PFSK-1 (cell line): ENCODE results near the gene ST8SIA6.

Experiments
- FOXP2 ChIP-seq: optimal IDR thresholded peaks from 2 replicates; pipeline ENCODE3; 2011; ENCODE audit warnings: borderline replicate concordance, control low read depth, inconsistent platforms; ENCODE audit not compliant: insufficient read depth; ENCODE audit errors: extremely low read length, extremely low read depth
- POLR2AphosphoS5 ChIP-seq: IDR thresholded peaks from 2 replicates; pipeline ENCODE4 v1.6.1; 2012; ENCODE audit warnings: low read depth, mild to moderate bottlenecking, control low read depth, low read length, moderate library complexity
- SIN3A ChIP-seq: IDR thresholded peaks from 2 replicates; pipeline ENCODE4 v1.6.1; 2012; ENCODE audit warnings: mild to moderate bottlenecking, low read length, moderate library complexity, borderline replicate concordance; ENCODE audit not compliant: insufficient read depth
- TAF1 ChIP-seq: IDR thresholded peaks from 2 replicates; pipeline ENCODE4 v1.6.1; 2012; ENCODE audit warnings: low read length, control low read depth, borderline replicate concordance; ENCODE audit not compliant: insufficient read depth
- TF ChIP-seq, protein P1 (sequence below), 2 experiments: IDR thresholded peaks; 2 replicates each; pipeline versions ENCODE4 v1.6.1 to v1.8.0; 2011 to 2012; ENCODE audit warnings: low read depth in 2 of 2, low read length in 2 of 2, control low read depth in 1 of 2, inconsistent platforms in 1 of 2, mild to moderate bottlenecking in 1 of 2, moderate library complexity in 1 of 2; ENCODE audit not compliant: insufficient read depth in 1 of 2

The ST8SIA6 gene

GRCh38 chr10:17368708-17369272 lies 85.6 kb downstream of the ST8SIA6 start:
- TF ChIP-seq POLR2AphosphoS5 (no peak), SIN3A (no peak)

DNA sequence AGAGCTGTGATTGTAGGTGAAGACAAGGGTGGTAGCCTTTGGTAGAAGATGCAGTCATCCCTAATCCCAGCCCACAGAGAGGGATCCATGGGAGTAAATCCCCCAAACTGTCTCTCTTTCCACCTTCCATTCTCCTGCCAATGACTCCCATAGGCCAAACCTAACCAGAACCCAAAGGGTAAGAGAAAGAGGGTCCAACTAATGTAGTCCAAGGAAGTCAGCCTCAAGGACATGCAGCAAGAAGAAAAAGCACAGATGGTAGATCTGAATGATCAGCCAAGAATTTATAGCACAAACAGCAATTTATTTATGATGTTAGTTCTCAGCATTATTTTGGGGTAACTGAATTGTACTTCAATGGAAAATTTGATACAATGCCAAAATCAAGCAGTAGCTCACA lies 87.7 kb downstream of the ST8SIA6 start:
- TF ChIP-seq POLR2AphosphoS5, result no peak
- no peak for TF ChIP-seq FOXP2
- TF ChIP-seq, protein P1, sequence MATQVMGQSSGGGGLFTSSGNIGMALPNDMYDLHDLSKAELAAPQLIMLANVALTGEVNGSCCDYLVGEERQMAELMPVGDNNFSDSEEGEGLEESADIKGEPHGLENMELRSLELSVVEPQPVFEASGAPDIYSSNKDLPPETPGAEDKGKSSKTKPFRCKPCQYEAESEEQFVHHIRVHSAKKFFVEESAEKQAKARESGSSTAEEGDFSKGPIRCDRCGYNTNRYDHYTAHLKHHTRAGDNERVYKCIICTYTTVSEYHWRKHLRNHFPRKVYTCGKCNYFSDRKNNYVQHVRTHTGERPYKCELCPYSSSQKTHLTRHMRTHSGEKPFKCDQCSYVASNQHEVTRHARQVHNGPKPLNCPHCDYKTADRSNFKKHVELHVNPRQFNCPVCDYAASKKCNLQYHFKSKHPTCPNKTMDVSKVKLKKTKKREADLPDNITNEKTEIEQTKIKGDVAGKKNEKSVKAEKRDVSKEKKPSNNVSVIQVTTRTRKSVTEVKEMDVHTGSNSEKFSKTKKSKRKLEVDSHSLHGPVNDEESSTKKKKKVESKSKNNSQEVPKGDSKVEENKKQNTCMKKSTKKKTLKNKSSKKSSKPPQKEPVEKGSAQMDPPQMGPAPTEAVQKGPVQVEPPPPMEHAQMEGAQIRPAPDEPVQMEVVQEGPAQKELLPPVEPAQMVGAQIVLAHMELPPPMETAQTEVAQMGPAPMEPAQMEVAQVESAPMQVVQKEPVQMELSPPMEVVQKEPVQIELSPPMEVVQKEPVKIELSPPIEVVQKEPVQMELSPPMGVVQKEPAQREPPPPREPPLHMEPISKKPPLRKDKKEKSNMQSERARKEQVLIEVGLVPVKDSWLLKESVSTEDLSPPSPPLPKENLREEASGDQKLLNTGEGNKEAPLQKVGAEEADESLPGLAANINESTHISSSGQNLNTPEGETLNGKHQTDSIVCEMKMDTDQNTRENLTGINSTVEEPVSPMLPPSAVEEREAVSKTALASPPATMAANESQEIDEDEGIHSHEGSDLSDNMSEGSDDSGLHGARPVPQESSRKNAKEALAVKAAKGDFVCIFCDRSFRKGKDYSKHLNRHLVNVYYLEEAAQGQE (IDR thresholded peaks at IDR 0.05; ENCODE audit: insufficient read depth in 1 of 2, low read depth in 2 of 2, low read length in 2 of 2), result no peak
- TF ChIP-seq SIN3A, result no peak
- TF ChIP-seq TAF1, result no peak

- no peak for TF ChIP-seq TAF1
- TF ChIP-seq, protein P1 (IDR thresholded peaks at IDR 0.05; ENCODE audit: insufficient read depth in 1 of 2, low read depth in 2 of 2, low read length in 2 of 2), result no peak
- TF ChIP-seq FOXP2, result no peak
- TF ChIP-seq POLR2AphosphoS5, result no peak
- no peak for TF ChIP-seq SIN3A
These were observed 89.0 kb downstream of the ST8SIA6 start for GRCh38 chr10:17365402-17365801.

DNA sequence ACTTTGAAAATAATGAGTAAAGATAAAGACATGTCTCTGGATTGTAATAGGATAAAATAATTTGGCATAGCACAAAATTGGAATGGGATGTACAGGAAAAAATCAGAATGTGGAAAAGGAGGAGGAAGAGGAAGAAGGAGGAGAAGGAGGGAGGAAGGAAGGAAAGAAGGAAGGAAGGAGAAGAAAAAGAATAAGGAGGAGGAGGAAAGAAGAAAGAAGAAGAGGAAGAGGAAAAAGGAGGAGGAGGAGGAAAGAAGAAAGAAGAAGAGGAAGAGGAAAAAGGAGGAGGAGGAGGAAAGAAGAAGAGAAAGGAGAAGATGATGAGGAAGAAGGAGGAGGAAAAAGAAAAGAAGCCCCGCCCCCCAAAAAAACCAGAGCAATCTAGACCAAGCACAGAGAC lies 95.9 kb downstream of the ST8SIA6 start:
- TF ChIP-seq FOXP2 (no peak), SIN3A (no peak), POLR2AphosphoS5 (no peak), TAF1 (no peak)
- TF ChIP-seq, protein P1 (IDR thresholded peaks at IDR 0.05; ENCODE audit: insufficient read depth in 1 of 2, low read depth in 2 of 2, low read length in 2 of 2), result no peak

GRCh38 chr10:17357781-17358180 lies 96.6 kb downstream of the ST8SIA6 start:
- TF ChIP-seq, protein P1 (IDR thresholded peaks at IDR 0.05; ENCODE audit: insufficient read depth in 1 of 2, low read depth in 2 of 2, low read length in 2 of 2), result no peak
- TF ChIP-seq FOXP2 (no peak), SIN3A (no peak), POLR2AphosphoS5 (no peak), TAF1 (no peak)
